K562 (cell line): ENCODE results near the gene IFFO2.

ENCODE experiments used
- ATF4 ChIP-seq: fragments of 450-650 bp; formaldehyde crosslinking; IDR thresholded peaks from 2 replicates; pipeline ENCODE4 v1.4.0; 2022; ENCODE audit warnings: mild to moderate bottlenecking, moderate library complexity
- CTCF ChIP-seq, 3 experiments: IDR thresholded peaks in 2 of 3; conservative IDR thresholded peaks in 1 of 3; 2 replicates each; pipeline ENCODE4 v1.5.1; 2011 to 2012; ENCODE audit warnings: low read length in 3 of 3, mild to moderate bottlenecking in 3 of 3, control low read depth in 2 of 3, improper control_type of control experiment in 1 of 3, inconsistent platforms in 1 of 3, low read depth in 1 of 3, mixed read lengths in 1 of 3, moderate library complexity in 1 of 3; ENCODE audit not compliant: insufficient read depth in 2 of 3
- EP300 ChIP-seq: IDR thresholded peaks from 2 replicates; pipeline ENCODE4 v1.6.1; 2012; ENCODE audit warnings: low read length, improper control_type of control experiment
- HES1 ChIP-seq: fragments of 450-650 bp; IDR thresholded peaks from 2 replicates; pipeline ENCODE4 v1.6.1; 2016; ENCODE audit warnings: low read depth, mild to moderate bottlenecking, moderate library complexity
- HLTF ChIP-seq: fragments of 450-650 bp; IDR thresholded peaks from 2 replicates; pipeline ENCODE4 v1.6.1; 2016
- ILK ChIP-seq: fragments of 450-650 bp; IDR thresholded peaks from 2 replicates; pipeline ENCODE4 v1.6.1; 2016; ENCODE audit warnings: missing genetic modification characterization, low read depth, mild to moderate bottlenecking, missing compliant biosample characterization, moderate library complexity, borderline replicate concordance
- POLR2AphosphoS5 ChIP-seq: IDR thresholded peaks from 2 replicates; pipeline ENCODE4 v1.6.1; 2011; ENCODE audit warnings: mild to moderate bottlenecking, low read depth, low read length, moderate library complexity; ENCODE audit not compliant: control insufficient read depth, insufficient read depth
- TEAD2 ChIP-seq: fragments of 450-650 bp; IDR thresholded peaks from 2 replicates; pipeline ENCODE4 v1.6.1; 2016; ENCODE audit warnings: missing genetic modification characterization, control low read depth, missing compliant biosample characterization
- YBX1 ChIP-seq: fragments of 450-650 bp; IDR thresholded peaks from 2 replicates; pipeline ENCODE4 v1.7.1; 2016; ENCODE audit warnings: mild to moderate bottlenecking
- ZBTB8A ChIP-seq: fragments of 450-650 bp; IDR thresholded peaks from 2 replicates; pipeline ENCODE4 v1.6.1; 2018; ENCODE audit warnings: mild to moderate bottlenecking, moderate library complexity; ENCODE audit not compliant: partially characterized antibody
- ZNF121 ChIP-seq: sonication (generic); formaldehyde crosslinking; conservative IDR thresholded peaks from 2 replicates; pipeline ENCODE4 v1.8.0; 2022; ENCODE audit warnings: missing genetic modification reagents
- ZNF184 ChIP-seq: sonication (generic); formaldehyde crosslinking; IDR thresholded peaks from 2 replicates; pipeline ENCODE4 v1.5.0; 2020; ENCODE audit warnings: missing genetic modification reagents
- ZNF253 ChIP-seq: fragments of 250-450 bp; sonication (Bioruptor Pico); conservative IDR thresholded peaks from 2 replicates; pipeline ENCODE4 v1.6.1; 2021; ENCODE audit warnings: mild to moderate bottlenecking
- ZNF407 ChIP-seq: fragments of 450-650 bp; IDR thresholded peaks from 2 replicates; pipeline ENCODE4 v1.6.1; 2016; ENCODE audit warnings: low read depth

GRCh38 chr1:18869847-18870594, 86.5 kb downstream of the IFFO2 start:
- no peak for TF ChIP-seq ZNF121
- no peak for TF ChIP-seq EP300
- TF ChIP-seq ZNF184 (CRISPR knock-in tag), result no peak
- TF ChIP-seq HES1, result no peak
- no peak for TF ChIP-seq HLTF
- TF ChIP-seq CTCF (IDR thresholded peaks at IDR 0.05 in 2 of 3, conservative IDR thresholded peaks at IDR 0.05 in 1 of 3; ENCODE audit: insufficient read depth in 2 of 3, low read depth in 1 of 3, low read length in 3 of 3), result no peak
- TF ChIP-seq ILK (tag), result no peak
- no peak for TF ChIP-seq ZNF407
- no peak for TF ChIP-seq YBX1
- TF ChIP-seq POLR2AphosphoS5, result no peak
- no peak for TF ChIP-seq ZBTB8A
- TF ChIP-seq ZNF253, result no peak
- TF ChIP-seq ATF4, result no peak
- TF ChIP-seq TEAD2 (tag), result no peak
